Subcutaneous abdominal adipose tissue (tissue), 5 donors: Measurements from ENCODE around the gene PTPN6.

Source experiments
- H3K27ac ChIP-seq: one replicate; pipeline ENCODE4 v1.7.0; 2013; ENCODE audit warnings: low read depth, mild to moderate bottlenecking, inconsistent platforms, low read length, moderate library complexity
- H3K27me3 ChIP-seq, 5 donors: one replicate each; pipeline ENCODE4 v1.7.0; 2013; ENCODE audit warnings: low read length in 5 of 5, inconsistent platforms in 1 of 5; ENCODE audit not compliant: control insufficient read depth in 5 of 5, insufficient read depth in 4 of 5
- H3K36me3 ChIP-seq, 5 donors: one replicate each; pipeline ENCODE4 v1.7.0; 2013; ENCODE audit warnings: low read length in 5 of 5; ENCODE audit not compliant: control insufficient read depth in 5 of 5, insufficient read depth in 5 of 5
- H3K4me1 ChIP-seq, 5 donors: one replicate each; pipeline ENCODE4 v1.7.0; 2013; ENCODE audit warnings: low read length in 5 of 5, mild to moderate bottlenecking in 3 of 5, moderate library complexity in 1 of 5; ENCODE audit not compliant: control insufficient read depth in 5 of 5, insufficient read depth in 5 of 5
- H3K4me3 ChIP-seq, 5 donors: one replicate each; pipeline ENCODE4 v1.7.0; 2013; ENCODE audit warnings: low read length in 5 of 5, low read depth in 1 of 5
- H3K9ac ChIP-seq, 5 donors: one replicate each; pipeline ENCODE4 v1.7.0; 2013; ENCODE audit warnings: low read length in 5 of 5, mild to moderate bottlenecking in 4 of 5, moderate library complexity in 3 of 5
- H3K9me3 ChIP-seq, 5 donors: one replicate each; pipeline ENCODE4 v1.7.0; 2013; ENCODE audit warnings: low read length in 5 of 5; ENCODE audit not compliant: control insufficient read depth in 5 of 5
- donor health status: healthy.
- donor health status: healthy.
- donor health status: healthy.
- donor health status: healthy.
- donor health status: healthy.

PTPN6 gene

GRCh38 chr12:6980075-6980474, 28.9 kb downstream of the PTPN6 start:
- no peaks in the 10 kb centered on the region for H3K9me3 ChIP-seq
- H3K9ac ChIP-seq = no peak overlapping the region
- H3K36me3 ChIP-seq = peaks cover 19 to 86% (median 76%) of the 10 kb centered on the region in 5 donors
- H3K27me3 ChIP-seq = no peaks in the 10 kb centered on the region
- H3K4me1 ChIP-seq = no peaks in the 10 kb centered on the region
- no peak overlapping the region for H3K4me3 ChIP-seq
- no peak overlapping the region for H3K27ac ChIP-seq

- Histone ChIP-seq H3K27ac (no peak overlapping the region), H3K36me3 (peaks cover 15 to 79% (median 70%) of the 10 kb centered on the region in 5 donors), H3K4me3 (no peak overlapping the region), H3K4me1 (no peaks in the 10 kb centered on the region), H3K9ac (no peak overlapping the region), H3K27me3 (no peaks in the 10 kb centered on the region), H3K9me3 (no peaks in the 10 kb centered on the region)
Measured at GRCh38 chr12:6980740-6981139, 29.6 kb downstream of the PTPN6 start.

GRCh38 chr12:6981152-6982052, 30.2 kb downstream of the PTPN6 start:
- Histone ChIP-seq H3K4me1 (no peaks in the 10 kb centered on the region), H3K4me3 (no peak overlapping the region), H3K9ac (no peak overlapping the region), H3K27me3 (no peaks in the 10 kb centered on the region), H3K27ac (no peak overlapping the region), H3K36me3 (peaks cover 12 to 72% (median 63%) of the 10 kb centered on the region in 5 donors), H3K9me3 (no peaks in the 10 kb centered on the region)

GRCh38 chr12:6982532-6982931, 31.4 kb downstream of the PTPN6 start:
- Histone ChIP-seq H3K27me3 (no peaks in the 10 kb centered on the region), H3K9ac (no peak overlapping the region), H3K9me3 (no peaks in the 10 kb centered on the region), H3K36me3 (peaks cover 9 to 61% (median 52%) of the 10 kb centered on the region in 5 donors), H3K4me3 (no peak overlapping the region), H3K4me1 (no peaks in the 10 kb centered on the region), H3K27ac (no peak overlapping the region)

- no peaks in the 10 kb centered on the region for H3K9me3 ChIP-seq
- no peaks in the 10 kb centered on the region for H3K27me3 ChIP-seq
- peaks cover 5 to 18% (median 17%) of the 10 kb centered on the region in 5 donors for H3K36me3 ChIP-seq
- no peaks in the 10 kb centered on the region for H3K4me1 ChIP-seq
- H3K4me3 ChIP-seq = no peak overlapping the region
- no peak overlapping the region for H3K9ac ChIP-seq
- H3K27ac ChIP-seq = no peak overlapping the region
Measured at GRCh38 chr12:6987956-6988553, 36.9 kb downstream of the PTPN6 start.

GRCh38 chr12:6996040-6996441, 44.9 kb downstream of the PTPN6 start:
- H3K9me3 ChIP-seq = no peaks in the 10 kb centered on the region
- H3K27ac ChIP-seq = no peak overlapping the region
- H3K36me3 ChIP-seq = peaks cover 10 to 29% (median 15%) of the 10 kb centered on the region in 5 donors
- H3K27me3 ChIP-seq = no peaks in the 10 kb centered on the region
- H3K4me1 ChIP-seq = no peaks in the 10 kb centered on the region
- H3K9ac ChIP-seq = no peak overlapping the region
- no peak overlapping the region for H3K4me3 ChIP-seq

GRCh38 chr12:6998715-6999451, 47.7 kb downstream of the PTPN6 start:
- no peak overlapping the region for H3K9ac ChIP-seq
- H3K27me3 ChIP-seq = no peaks in the 10 kb centered on the region
- peaks cover 15 to 25% (median 17%) of the 10 kb centered on the region in 5 donors for H3K36me3 ChIP-seq
- H3K4me1 ChIP-seq = peaks cover 0 to 6% (median 2%) of the 10 kb centered on the region in 5 donors
- no peaks in the 10 kb centered on the region for H3K9me3 ChIP-seq
- no peak overlapping the region for H3K27ac ChIP-seq
- no peak overlapping the region for H3K4me3 ChIP-seq

GRCh38 chr12:7001921-7002591, 50.9 kb downstream of the PTPN6 start:
- Histone ChIP-seq H3K4me1 (peaks cover 0 to 15% (median 4%) of the 10 kb centered on the region in 5 donors), H3K27ac (no peak overlapping the region), H3K9me3 (no peaks in the 10 kb centered on the region), H3K4me3 (no peak overlapping the region), H3K9ac (peak overlapping the region in 1 of 5 donors; percentile 41), H3K27me3 (no peaks in the 10 kb centered on the region), H3K36me3 (peaks cover 13 to 17% (median 14%) of the 10 kb centered on the region in 5 donors)

GRCh38 chr12:7004287-7004803, 53.2 kb downstream of the PTPN6 start:
- H3K4me1 ChIP-seq = peaks cover 0 to 15% (median 11%) of the 10 kb centered on the region in 5 donors
- H3K27me3 ChIP-seq = no peaks in the 10 kb centered on the region
- H3K36me3 ChIP-seq = peaks cover 0 to 7% (median 2%) of the 10 kb centered on the region in 5 donors
- no peak overlapping the region for H3K27ac ChIP-seq
- H3K9me3 ChIP-seq = no peaks in the 10 kb centered on the region
- no peak overlapping the region for H3K9ac ChIP-seq
- H3K4me3 ChIP-seq = no peak overlapping the region
